PC-9 (cell line): ENCODE results near the gene CHDH.

Experiments
- EZH2 ChIP-seq: fragments of 200-600 bp; sonication (generic); IDR thresholded peaks from 2 replicates; pipeline ENCODE4 v1.8.0; 2017; ENCODE audit warnings: antibody characterized with exemption, low read depth
- TF ChIP-seq, protein P1 (sequence below): fragments of 200-600 bp; sonication (generic); conservative IDR thresholded peaks from 2 replicates; pipeline ENCODE4 v1.6.1; 2017; ENCODE audit warnings: mixed run types, antibody characterized with exemption, mild to moderate bottlenecking, moderate library complexity

DNA sequence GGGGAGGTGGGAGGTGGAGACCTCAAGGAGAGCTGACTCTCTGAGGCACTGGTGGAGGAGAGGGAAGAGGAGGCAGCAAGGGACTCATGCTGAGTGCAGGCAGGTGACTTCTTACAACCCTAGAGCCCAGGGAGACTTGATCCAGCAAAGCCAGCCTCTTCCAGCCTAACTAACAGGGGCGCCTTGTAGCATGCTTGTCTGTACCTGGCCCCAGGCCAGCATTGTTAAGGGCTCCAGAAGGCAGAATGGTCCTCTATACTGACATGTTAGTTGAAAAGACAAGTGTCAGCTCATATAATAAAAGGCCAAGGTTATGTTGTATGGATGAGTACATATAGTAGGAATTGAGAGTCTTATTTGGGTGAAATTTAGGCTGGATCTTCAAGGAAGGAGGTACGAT lies 65.4 kb downstream of the CHDH start:
- TF ChIP-seq, protein P1, sequence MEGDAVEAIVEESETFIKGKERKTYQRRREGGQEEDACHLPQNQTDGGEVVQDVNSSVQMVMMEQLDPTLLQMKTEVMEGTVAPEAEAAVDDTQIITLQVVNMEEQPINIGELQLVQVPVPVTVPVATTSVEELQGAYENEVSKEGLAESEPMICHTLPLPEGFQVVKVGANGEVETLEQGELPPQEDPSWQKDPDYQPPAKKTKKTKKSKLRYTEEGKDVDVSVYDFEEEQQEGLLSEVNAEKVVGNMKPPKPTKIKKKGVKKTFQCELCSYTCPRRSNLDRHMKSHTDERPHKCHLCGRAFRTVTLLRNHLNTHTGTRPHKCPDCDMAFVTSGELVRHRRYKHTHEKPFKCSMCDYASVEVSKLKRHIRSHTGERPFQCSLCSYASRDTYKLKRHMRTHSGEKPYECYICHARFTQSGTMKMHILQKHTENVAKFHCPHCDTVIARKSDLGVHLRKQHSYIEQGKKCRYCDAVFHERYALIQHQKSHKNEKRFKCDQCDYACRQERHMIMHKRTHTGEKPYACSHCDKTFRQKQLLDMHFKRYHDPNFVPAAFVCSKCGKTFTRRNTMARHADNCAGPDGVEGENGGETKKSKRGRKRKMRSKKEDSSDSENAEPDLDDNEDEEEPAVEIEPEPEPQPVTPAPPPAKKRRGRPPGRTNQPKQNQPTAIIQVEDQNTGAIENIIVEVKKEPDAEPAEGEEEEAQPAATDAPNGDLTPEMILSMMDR, result no peak
- TF ChIP-seq EZH2, result no peak
